ENCODE measurements around the gene RGS7. TPM values are rescaled to one million over a fixed set of nuclear protein-coding genes. Genes with fewer than 3 reads are reported as not detected.

The RGS7 gene
- total and polyA plus RNA-seq, 2 of the 8 experiments (the other 6 are each of a cell fraction or from before 2014, with no cell fraction given), result 1.6 to 3.0 TPM

DNA sequence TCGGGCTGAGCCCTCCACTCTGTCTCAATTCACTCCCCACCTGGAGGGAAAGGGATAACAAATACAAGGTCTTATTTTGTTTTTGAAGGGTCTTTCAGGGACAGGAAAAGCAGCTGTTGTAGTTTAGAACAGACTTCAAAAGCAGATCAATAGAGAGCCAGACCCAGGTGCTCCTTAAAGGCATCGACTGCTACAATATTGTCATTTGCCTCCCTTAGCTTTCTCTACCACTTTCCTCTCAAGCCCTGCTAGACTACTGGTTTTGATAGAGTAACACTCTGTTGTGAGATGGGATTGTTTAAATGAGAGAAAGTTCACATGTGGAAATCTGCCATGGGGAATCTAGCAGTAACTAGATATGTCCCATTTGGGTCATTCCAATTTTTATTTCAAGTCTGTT lies 24.0 kb downstream of the RGS7 start (continued):
- TF ChIP-seq, protein P1, sequence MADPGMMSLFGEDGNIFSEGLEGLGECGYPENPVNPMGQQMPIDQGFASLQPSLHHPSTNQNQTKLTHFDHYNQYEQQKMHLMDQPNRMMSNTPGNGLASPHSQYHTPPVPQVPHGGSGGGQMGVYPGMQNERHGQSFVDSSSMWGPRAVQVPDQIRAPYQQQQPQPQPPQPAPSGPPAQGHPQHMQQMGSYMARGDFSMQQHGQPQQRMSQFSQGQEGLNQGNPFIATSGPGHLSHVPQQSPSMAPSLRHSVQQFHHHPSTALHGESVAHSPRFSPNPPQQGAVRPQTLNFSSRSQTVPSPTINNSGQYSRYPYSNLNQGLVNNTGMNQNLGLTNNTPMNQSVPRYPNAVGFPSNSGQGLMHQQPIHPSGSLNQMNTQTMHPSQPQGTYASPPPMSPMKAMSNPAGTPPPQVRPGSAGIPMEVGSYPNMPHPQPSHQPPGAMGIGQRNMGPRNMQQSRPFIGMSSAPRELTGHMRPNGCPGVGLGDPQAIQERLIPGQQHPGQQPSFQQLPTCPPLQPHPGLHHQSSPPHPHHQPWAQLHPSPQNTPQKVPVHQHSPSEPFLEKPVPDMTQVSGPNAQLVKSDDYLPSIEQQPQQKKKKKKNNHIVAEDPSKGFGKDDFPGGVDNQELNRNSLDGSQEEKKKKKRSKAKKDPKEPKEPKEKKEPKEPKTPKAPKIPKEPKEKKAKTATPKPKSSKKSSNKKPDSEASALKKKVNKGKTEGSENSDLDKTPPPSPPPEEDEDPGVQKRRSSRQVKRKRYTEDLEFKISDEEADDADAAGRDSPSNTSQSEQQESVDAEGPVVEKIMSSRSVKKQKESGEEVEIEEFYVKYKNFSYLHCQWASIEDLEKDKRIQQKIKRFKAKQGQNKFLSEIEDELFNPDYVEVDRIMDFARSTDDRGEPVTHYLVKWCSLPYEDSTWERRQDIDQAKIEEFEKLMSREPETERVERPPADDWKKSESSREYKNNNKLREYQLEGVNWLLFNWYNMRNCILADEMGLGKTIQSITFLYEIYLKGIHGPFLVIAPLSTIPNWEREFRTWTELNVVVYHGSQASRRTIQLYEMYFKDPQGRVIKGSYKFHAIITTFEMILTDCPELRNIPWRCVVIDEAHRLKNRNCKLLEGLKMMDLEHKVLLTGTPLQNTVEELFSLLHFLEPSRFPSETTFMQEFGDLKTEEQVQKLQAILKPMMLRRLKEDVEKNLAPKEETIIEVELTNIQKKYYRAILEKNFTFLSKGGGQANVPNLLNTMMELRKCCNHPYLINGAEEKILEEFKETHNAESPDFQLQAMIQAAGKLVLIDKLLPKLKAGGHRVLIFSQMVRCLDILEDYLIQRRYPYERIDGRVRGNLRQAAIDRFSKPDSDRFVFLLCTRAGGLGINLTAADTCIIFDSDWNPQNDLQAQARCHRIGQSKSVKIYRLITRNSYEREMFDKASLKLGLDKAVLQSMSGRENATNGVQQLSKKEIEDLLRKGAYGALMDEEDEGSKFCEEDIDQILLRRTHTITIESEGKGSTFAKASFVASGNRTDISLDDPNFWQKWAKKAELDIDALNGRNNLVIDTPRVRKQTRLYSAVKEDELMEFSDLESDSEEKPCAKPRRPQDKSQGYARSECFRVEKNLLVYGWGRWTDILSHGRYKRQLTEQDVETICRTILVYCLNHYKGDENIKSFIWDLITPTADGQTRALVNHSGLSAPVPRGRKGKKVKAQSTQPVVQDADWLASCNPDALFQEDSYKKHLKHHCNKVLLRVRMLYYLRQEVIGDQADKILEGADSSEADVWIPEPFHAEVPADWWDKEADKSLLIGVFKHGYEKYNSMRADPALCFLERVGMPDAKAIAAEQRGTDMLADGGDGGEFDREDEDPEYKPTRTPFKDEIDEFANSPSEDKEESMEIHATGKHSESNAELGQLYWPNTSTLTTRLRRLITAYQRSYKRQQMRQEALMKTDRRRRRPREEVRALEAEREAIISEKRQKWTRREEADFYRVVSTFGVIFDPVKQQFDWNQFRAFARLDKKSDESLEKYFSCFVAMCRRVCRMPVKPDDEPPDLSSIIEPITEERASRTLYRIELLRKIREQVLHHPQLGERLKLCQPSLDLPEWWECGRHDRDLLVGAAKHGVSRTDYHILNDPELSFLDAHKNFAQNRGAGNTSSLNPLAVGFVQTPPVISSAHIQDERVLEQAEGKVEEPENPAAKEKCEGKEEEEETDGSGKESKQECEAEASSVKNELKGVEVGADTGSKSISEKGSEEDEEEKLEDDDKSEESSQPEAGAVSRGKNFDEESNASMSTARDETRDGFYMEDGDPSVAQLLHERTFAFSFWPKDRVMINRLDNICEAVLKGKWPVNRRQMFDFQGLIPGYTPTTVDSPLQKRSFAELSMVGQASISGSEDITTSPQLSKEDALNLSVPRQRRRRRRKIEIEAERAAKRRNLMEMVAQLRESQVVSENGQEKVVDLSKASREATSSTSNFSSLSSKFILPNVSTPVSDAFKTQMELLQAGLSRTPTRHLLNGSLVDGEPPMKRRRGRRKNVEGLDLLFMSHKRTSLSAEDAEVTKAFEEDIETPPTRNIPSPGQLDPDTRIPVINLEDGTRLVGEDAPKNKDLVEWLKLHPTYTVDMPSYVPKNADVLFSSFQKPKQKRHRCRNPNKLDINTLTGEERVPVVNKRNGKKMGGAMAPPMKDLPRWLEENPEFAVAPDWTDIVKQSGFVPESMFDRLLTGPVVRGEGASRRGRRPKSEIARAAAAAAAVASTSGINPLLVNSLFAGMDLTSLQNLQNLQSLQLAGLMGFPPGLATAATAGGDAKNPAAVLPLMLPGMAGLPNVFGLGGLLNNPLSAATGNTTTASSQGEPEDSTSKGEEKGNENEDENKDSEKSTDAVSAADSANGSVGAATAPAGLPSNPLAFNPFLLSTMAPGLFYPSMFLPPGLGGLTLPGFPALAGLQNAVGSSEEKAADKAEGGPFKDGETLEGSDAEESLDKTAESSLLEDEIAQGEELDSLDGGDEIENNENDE (IDR thresholded peaks at IDR 0.05; ENCODE audit: insufficient replicate concordance, low read length), result no peak
- no peak for TF ChIP-seq POLR2AphosphoS5 (IDR thresholded peaks at IDR 0.05; ENCODE audit: low read depth, low read length)
- TF ChIP-seq CHD2 (IDR thresholded peaks at IDR 0.05; ENCODE audit: low read length), result no peak
- no peak for TF ChIP-seq EZH2 (IDR thresholded peaks at IDR 0.05; ENCODE audit: low read depth, low read length, severe bottlenecking)
- no peak for TF ChIP-seq CREB1 (IDR thresholded peaks at IDR 0.05)
- TF ChIP-seq CBX5 (IDR thresholded peaks at IDR 0.05; ENCODE audit: low read depth, low read length), result no peak
- no peak for TF ChIP-seq CBX8 (IDR thresholded peaks at IDR 0.05; ENCODE audit: borderline replicate concordance, low read depth, low read length)
- no peak for TF ChIP-seq SUZ12 (IDR thresholded peaks at IDR 0.05; ENCODE audit: low read length)
